OCI-LY3 (cell line): ENCODE measurements around the gene RAB11FIP4.

Source experiments
- H2AFZ ChIP-seq: fragments of 200-600, 300-600 bp; shearing (Covaris generic); 2 replicates; pipeline ENCODE4 v1.6.0; 2014; ENCODE audit warnings: antibody characterized with exemption, low read depth, low read length
- H3K27ac ChIP-seq: fragments of 200-600, 300-600 bp; sonication (generic); 2 replicates; pipeline ENCODE4 v1.5.1; 2014; ENCODE audit warnings: mild to moderate bottlenecking, low read length, moderate library complexity, mixed read lengths
- H3K27me3 ChIP-seq: fragments of 200-600, 300-600 bp; sonication (generic); 2 replicates; pipeline ENCODE4 v1.6.1; 2014; ENCODE audit warnings: low read depth, low read length, mixed read lengths
- H3K36me3 ChIP-seq: fragments of 200-600, 300-600 bp; sonication (generic); replicated peaks from 2 replicates; pipeline ENCODE3; 2014; ENCODE audit warnings: low read depth, low read length, mixed read lengths
- H3K4me1 ChIP-seq: fragments of 300-600, 200-600 bp; sonication (generic); 2 replicates; pipeline ENCODE4 v1.6.1; 2014; ENCODE audit warnings: low read length, mixed read lengths
- H3K4me2 ChIP-seq: fragments of 200-600, 300-600 bp; sonication (generic); 2 replicates; pipeline ENCODE4 v1.6.1; 2014; ENCODE audit warnings: low read length, mixed read lengths
- H3K4me3 ChIP-seq: fragments of 300-600, 200-600 bp; sonication (generic); 2 replicates; pipeline ENCODE4 v1.5.1; 2014; ENCODE audit warnings: antibody characterized with exemption, mild to moderate bottlenecking, low read length, moderate library complexity
- H3K79me2 ChIP-seq: fragments of 300-600, 200-600 bp; shearing (Covaris generic); 2 replicates; pipeline ENCODE4 v1.6.1; 2014; ENCODE audit warnings: mild to moderate bottlenecking, low read length, mixed read lengths
- H3K9ac ChIP-seq: fragments of 300-600, 200-600 bp; shearing (Covaris generic); 2 replicates; pipeline ENCODE4 v1.6.0; 2014; ENCODE audit warnings: mild to moderate bottlenecking, low read length, moderate library complexity
- H3K9me3 ChIP-seq: fragments of 200-600, 300-600 bp; shearing (Covaris generic); 2 replicates; pipeline ENCODE4 v1.6.1; 2014; ENCODE audit warnings: low read length, mixed read lengths; ENCODE audit not compliant: insufficient read depth
- H4K20me1 ChIP-seq: fragments of 200-600, 300-600 bp; sonication (generic); 2 replicates; pipeline ENCODE4 v1.6.1; 2016; ENCODE audit warnings: low read length, mixed read lengths; ENCODE audit not compliant: insufficient read depth
- CTCF ChIP-seq: fragments of 200-600, 300-600 bp; sonication (generic); IDR thresholded peaks from 2 replicates; pipeline ENCODE4 v1.5.1; 2014; ENCODE audit warnings: antibody characterized with exemption, low read length, low read depth
- EZH2phosphoT487 ChIP-seq: fragments of 200-600 bp; shearing (Covaris generic); IDR thresholded peaks from 2 replicates; pipeline ENCODE4 v1.6.1; 2018; ENCODE audit warnings: antibody characterized with exemption, mixed run types, low read depth

Gene RAB11FIP4

GRCh38 chr17:31469959-31470358 lies 78.5 kb downstream of the RAB11FIP4 start:
- Histone ChIP-seq H3K4me1 (no peaks in the 10 kb centered on the region), H4K20me1 (no peaks in the 10 kb centered on the region), H3K9ac (no peak overlapping the region), H3K36me3 (no peaks in the 10 kb centered on the region), H3K4me2 (no peak overlapping the region), H3K27me3 (peaks cover 10% of the 10 kb centered on the region), H3K27ac (no peak overlapping the region), H3K79me2 (no peaks in the 10 kb centered on the region), H3K4me3 (no peak overlapping the region), H2AFZ (no peak overlapping the region), H3K9me3 (no peaks in the 10 kb centered on the region)
- TF ChIP-seq CTCF (no peak), EZH2phosphoT487 (no peak)

DNA sequence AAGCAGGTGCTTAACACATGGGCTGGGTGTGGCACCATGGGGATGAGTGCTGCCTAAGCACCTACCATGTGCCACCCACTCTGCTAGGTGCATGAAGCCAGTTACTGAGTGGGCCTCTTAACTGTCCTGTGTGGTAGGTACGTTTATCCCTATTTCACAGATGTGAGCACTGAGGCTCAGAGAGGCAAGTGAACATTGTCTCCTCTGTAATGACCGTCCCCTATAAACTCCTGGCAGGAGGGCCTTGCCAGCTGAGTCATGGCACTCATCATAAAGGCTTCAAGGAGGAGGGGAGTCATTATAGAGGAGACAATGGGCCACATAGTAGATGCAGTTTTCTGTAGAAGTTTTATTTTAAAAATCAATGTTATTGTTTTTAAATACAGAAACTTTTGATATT lies 79.1 kb downstream of the RAB11FIP4 start:
- Histone ChIP-seq H3K27ac (no peak overlapping the region), H3K4me3 (no peak overlapping the region), H3K4me1 (no peaks in the 10 kb centered on the region), H3K27me3 (peaks cover 16% of the 10 kb centered on the region), H3K36me3 (no peaks in the 10 kb centered on the region), H3K9ac (no peak overlapping the region), H3K4me2 (no peak overlapping the region), H3K9me3 (no peaks in the 10 kb centered on the region), H2AFZ (no peak overlapping the region), H4K20me1 (no peaks in the 10 kb centered on the region), H3K79me2 (no peaks in the 10 kb centered on the region)
- TF ChIP-seq CTCF (no peak), EZH2phosphoT487 (no peak)

DNA sequence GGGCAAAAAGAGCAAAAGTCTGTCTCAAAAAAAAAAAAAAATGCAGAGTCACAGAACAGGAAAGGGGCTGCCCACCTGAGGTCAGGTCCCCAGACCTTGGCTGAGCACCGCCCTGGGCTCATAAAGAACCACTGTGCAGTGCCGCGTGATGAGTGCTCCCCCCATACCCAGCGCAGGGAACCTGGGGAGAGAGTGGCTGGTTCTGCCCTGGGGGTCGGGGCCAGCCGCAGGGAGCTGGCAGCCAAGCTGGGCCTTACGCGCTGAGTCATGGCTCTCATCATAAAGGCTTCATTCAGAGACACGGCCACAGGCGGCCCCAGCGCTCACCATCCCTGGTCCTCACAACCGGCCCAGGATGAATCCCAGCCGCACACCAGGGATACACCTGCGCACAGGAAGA lies 80.7 kb downstream of the RAB11FIP4 start:
- Histone ChIP-seq H3K9ac (no peak overlapping the region), H3K27me3 (peaks cover 16% of the 10 kb centered on the region), H2AFZ (no peak overlapping the region), H3K4me1 (no peaks in the 10 kb centered on the region), H3K4me2 (no peak overlapping the region), H3K9me3 (no peaks in the 10 kb centered on the region), H3K36me3 (no peaks in the 10 kb centered on the region), H3K27ac (no peak overlapping the region), H3K4me3 (no peak overlapping the region), H3K79me2 (no peaks in the 10 kb centered on the region), H4K20me1 (no peaks in the 10 kb centered on the region)
- TF ChIP-seq CTCF, result no peak
- no peak for TF ChIP-seq EZH2phosphoT487

DNA sequence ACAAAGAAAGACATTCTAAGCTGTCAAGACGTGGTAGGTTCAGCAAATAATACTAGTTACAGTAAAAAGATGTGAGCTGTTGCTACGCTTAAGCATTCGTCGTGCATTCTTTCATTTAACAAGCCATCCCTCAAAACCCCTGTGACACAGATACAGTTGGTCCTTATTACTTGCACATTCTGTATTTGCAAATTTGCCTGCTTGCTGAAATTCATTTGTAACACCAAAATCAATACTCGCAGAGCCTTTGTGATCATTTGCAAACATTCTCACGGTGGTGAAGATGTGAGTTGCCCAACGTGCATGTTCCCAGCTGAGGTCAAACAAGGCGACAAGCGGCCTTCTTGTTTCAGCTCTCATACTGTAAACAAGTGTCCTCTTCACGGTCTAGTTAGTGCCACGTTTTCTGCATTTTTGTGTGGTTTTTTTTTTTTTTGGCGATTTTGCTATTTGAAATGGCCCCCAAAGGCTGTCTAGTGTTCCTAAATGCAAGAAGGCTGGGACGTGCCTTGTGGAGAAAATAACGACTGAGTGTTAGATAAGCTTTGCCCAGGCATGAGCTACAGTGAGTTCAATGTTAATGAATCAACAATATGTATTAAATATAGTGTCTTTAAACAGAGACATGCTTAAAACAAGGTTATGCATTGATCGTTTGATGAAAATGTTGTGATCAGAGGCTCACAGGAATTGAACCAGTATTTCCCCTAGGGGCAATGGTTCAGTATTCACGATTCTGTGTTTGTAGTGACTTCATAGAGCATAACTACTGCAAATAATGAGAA lies 84.1 kb downstream of the RAB11FIP4 start:
- no peak overlapping the region for H3K27ac ChIP-seq
- no peak overlapping the region for H2AFZ ChIP-seq
- no peaks in the 10 kb centered on the region for H3K36me3 ChIP-seq
- peaks cover 16% of the 10 kb centered on the region for H3K27me3 ChIP-seq
- H3K79me2 ChIP-seq, result no peaks in the 10 kb centered on the region
- no peaks in the 10 kb centered on the region for H3K4me1 ChIP-seq
- no peak overlapping the region for H3K4me2 ChIP-seq
- TF ChIP-seq EZH2phosphoT487 (no peak), CTCF (no peak)
- H3K9ac ChIP-seq, result no peak overlapping the region
- H3K4me3 ChIP-seq, result no peak overlapping the region
- H4K20me1 ChIP-seq, result no peaks in the 10 kb centered on the region
- no peaks in the 10 kb centered on the region for H3K9me3 ChIP-seq
